GM18519 (cell line): ENCODE results near the gene IL17B.
"Not testable (repeated sequence)": the region's sequence is repeated elsewhere in the genome, so short reads cannot be mapped to it uniquely, and the experiment has no call there.

Experiments
- ATAC-seq: cut with Tn5 transposase; IDR thresholded peaks from one replicate; pipeline ENCODE4 v1.9.1; 2021; ENCODE audit warnings: mild to moderate bottlenecking, moderate library complexity; ENCODE audit not compliant: unreplicated experiment, low FRiP score

IL17B gene

GRCh38 chr5:149403923-149404745 lies 25.0 kb upstream of the IL17B start:
- ATAC-seq, result no peak

GRCh38 chr5:149402291-149402690 lies 23.2 kb upstream of the IL17B start:
- no peak for ATAC-seq

- no peak for ATAC-seq
These were observed 22.0 kb upstream of the IL17B start for GRCh38 chr5:149401051-149401450.

- no peak for ATAC-seq
These were observed 21.2 kb upstream of the IL17B start for GRCh38 chr5:149400304-149400703.

GRCh38 chr5:149399775-149400174 lies 20.7 kb upstream of the IL17B start:
- ATAC-seq, result no peak

GRCh38 chr5:149398747-149399266 lies 19.7 kb upstream of the IL17B start:
- ATAC-seq, result not testable (repeated sequence)

GRCh38 chr5:149397530-149397929 lies 18.4 kb upstream of the IL17B start:
- no peak for ATAC-seq

GRCh38 chr5:149394996-149395395 lies 15.9 kb upstream of the IL17B start:
- ATAC-seq, result not testable (repeated sequence)

GRCh38 chr5:149392718-149393117 lies 13.6 kb upstream of the IL17B start:
- no peak for ATAC-seq

GRCh38 chr5:149391524-149391923 lies 12.4 kb upstream of the IL17B start:
- no peak for ATAC-seq

- ATAC-seq, result not testable (repeated sequence)
These were observed 12.0 kb upstream of the IL17B start for GRCh38 chr5:149391076-149391475.

GRCh38 chr5:149389552-149390495 lies 10.7 kb upstream of the IL17B start:
- no peak for ATAC-seq

- ATAC-seq, result no peak
These were observed 9.6 kb upstream of the IL17B start for GRCh38 chr5:149388498-149389190.

GRCh38 chr5:149387982-149388381 lies 8.9 kb upstream of the IL17B start:
- no peak for ATAC-seq

GRCh38 chr5:149387081-149387631 lies 8.1 kb upstream of the IL17B start:
- ATAC-seq, result no peak

GRCh38 chr5:149386166-149386565 lies 7.1 kb upstream of the IL17B start:
- ATAC-seq, result no peak

- no peak for ATAC-seq
These were observed 4.3 kb upstream of the IL17B start for GRCh38 chr5:149383399-149383798.

- no peak for ATAC-seq
These were observed 3.6 kb upstream of the IL17B start for GRCh38 chr5:149382517-149383220.

- peak; percentile 69 for ATAC-seq
These were observed 2.9 kb upstream of the IL17B start for GRCh38 chr5:149381986-149382338.
